NOMO-1 (cell line): Measurements from ENCODE around the gene GID8.

Experiments used
- DNase-seq, 2 experiments: peaks; one replicate each; lab custom pipeline; 2025; ENCODE audit not compliant: unreplicated experiment in 2 of 2; lab: John Stamatoyannopoulos, UW

The GID8 gene

DNA sequence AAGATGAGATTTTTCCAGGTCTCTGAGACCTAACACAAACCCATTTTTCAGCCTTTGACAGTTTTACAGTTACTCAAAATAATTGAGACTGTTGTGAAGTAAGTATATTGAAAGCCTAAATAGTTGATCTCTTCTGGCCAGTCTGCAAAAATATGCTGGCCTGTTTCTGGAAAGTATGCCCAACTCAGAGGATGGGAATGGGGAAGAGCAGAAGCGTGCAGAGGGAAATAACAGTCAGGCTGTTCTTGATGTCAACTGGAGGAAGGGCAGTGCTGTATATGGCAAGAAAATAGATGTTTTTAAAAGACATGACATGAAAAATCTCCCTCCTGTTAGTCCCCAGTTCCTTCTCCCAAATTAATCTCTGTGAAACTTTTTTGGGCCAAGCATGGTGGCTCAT is 3.8 kb downstream of the GID8 start:
- DNase-seq = no peak

- no peak for DNase-seq
Observed at GRCh38 chr20:62942456-62942855, 4.5 kb downstream of the GID8 start.

DNA sequence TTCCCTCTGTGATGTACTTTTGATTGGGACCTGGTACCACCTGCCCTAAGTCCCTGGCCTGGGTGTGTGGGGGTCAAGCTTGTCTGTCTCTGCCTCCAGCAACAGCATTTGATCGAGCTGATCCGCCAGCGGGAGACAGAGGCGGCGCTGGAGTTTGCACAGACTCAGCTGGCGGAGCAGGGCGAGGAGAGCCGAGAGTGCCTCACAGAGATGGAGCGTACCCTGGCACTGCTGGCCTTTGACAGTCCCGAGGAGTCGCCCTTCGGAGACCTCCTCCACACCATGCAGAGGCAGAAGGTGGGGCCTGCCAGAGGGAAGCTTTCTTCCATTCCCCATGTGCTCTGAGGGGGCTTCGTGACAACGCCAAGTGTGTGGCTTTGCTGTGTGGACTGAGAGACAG is 5.4 kb downstream of the GID8 start:
- no peak for DNase-seq

GRCh38 chr20:62944184-62944583 is 6.2 kb downstream of the GID8 start:
- DNase-seq = no peak

DNA sequence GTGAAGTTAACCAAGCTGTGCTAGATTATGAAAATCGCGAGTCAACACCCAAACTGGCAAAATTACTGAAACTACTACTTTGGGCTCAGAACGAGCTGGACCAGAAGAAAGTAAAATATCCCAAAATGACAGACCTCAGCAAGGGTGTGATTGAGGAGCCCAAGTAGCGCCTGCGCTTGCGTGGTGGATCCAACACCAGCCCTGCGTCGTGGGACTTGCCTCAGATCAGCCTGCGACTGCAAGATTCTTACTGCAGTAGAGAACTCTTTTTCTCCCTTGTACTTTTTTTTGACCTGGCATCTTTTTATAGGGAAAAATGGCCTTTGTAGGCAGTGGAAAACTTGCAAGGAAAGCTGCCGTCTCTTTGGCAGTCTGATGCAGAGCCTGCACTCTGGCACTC is 6.8 kb downstream of the GID8 start:
- no peak for DNase-seq

GRCh38 chr20:62945771-62946339 is 7.9 kb downstream of the GID8 start:
- DNase-seq = no peak

- no peak for DNase-seq
Observed at GRCh38 chr20:62946918-62947317, 9.0 kb downstream of the GID8 start.

DNA sequence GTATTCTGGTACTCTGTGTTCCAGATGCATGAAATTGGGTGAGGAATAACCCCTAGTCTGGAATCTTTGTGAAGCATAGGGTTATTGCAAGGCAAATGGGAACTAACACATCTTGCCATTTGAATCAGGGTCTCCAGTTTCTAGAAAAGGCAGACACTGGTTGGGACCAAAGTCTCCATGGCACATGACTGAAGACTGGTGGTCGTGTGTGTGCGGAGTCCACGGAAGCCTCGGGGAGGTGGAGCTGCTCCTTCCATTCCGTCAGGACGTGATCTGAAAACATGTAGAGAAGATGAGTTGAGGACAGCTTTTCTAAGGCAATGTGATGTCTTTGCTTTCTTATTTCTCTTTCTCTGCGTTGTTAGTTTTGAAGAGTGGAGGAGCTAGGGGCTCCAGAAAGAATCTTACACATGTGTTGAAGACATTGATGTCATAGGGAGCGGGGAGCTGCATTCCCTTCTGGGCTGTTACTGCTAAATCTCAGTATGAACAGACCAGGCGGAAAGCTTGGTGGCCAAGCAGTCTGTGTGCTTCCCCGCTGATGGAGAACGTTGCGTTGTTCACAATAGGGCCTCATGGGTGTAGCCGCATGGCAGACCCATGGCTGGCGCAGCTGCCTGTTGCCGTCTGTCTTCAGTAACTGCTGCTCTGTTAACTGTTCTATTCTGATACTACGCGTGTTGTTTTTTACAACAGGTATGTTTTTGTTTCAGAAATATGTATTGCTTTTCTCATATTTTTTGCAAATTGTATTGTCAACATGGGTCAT is 9.8 kb downstream of the GID8 start:
- no peak for DNase-seq

DNA sequence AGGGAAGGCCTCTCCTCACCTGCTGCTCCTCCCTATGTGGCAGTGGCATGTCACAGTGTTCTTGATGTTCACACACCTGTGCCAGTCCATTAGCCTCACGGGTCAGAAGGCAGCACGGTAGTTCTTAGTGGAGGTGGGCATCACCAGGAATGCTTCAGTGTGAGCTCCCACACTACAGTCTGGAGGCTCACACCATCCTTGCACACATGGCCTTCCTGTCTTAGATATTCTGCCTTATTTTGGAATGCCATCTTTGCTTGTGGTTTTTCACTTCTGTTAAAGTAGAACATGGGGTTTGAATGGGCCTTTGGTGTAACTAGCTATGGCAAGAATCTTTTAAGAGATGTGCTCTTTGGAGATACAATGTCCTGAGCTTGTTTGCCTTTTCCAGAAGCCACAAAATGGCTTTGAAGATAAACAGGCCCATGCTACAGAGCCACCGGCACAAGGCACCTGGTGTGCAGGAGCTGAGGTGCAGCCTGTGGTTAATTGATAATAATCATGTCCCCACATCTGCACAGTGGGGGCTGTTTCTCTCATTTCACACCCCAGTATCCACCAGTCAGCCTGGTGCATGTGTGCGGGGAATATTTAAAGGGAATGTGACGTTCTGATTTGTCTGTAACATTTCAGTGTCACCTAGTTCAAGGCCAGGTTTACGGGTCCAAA is 11.3 kb downstream of the GID8 start:
- DNase-seq = no peak

GRCh38 chr20:62949962-62950361 is 12.0 kb downstream of the GID8 start:
- no peak for DNase-seq

DNA sequence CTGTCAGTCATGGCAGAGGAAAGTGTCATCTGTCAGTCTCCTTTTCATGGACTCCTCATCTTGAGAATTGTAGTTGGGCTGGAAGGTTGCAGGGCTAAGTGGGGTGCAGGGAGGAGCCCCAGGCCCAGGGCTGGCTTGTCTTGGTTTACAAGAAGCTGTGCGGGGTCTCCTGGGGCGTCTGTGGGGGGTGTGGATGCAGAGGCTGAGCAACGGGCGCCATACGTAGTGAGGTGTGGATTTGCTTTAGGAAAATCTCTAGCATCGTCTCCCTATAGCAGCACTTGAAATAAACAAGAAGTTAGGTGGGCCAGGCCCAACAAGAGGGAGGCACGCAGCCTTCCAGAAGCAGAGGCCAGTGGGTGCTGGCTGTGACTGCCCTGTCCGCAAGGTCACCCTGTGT is 12.8 kb downstream of the GID8 start:
- DNase-seq = no peak

- no peak for DNase-seq
Observed at GRCh38 chr20:62951143-62951895, 13.4 kb downstream of the GID8 start.

DNA sequence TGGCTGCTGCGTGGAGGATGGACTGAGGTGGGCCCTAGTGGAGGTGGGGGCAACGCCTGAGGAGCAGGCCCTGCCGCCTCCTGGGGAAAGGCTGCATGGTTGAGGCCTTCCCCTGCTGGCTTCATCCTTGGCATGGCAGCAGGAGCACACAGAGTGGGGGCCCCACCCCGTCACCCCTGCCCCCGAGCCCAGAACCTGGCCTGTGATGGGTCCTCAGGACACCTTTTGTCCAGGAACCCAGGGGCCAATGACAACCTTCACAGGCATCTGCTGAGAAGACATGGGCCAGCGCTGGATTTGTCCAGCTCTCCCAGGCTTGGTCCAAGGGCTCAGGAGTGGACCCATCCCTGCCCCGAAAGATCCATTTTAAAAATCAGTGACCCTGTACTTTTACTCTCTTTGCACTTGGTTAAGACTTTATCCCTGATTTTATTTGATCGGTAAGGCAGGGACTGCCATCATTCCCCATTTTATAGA is 14.0 kb downstream of the GID8 start:
- DNase-seq = no peak

DNA sequence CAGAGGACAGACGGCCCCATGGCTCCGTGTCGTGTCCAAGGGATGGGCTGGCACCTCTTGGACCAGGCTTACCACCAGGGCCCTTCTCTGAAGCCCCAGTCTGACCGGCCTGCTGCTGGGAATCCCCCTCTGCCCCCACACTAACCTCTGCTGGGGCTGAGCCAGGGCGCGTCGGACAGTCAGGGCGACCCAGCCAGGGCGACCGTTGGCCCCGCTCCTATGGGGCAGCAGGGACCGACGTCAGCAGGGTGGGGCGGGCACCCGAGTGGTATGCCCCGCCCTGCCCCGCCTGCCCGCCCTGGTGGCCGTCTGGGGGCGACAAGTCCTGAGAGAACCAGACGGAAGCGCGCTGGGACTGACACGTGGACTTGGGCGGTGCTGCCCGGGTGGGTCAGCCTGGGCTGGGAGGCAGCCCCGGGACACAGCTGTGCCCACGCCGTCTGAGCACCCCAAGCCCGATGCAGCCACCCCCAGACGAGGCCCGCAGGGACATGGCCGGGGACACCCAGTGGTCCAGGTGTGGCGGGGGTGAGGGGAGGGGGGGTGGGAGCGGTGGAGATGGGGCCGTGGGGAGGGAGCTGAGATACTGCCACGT is 14.5 kb downstream of the GID8 start, which contains the start of gene SLC17A9:
TSS of gene SLC17A9 (plus strand) at position 337 of the 595 bp plus-strand sequence. CDS start at position 459, 122 bp downstream.
- DNase-seq = peak; percentile 80 to 89

GRCh38 chr20:62952968-62953838 is 15.3 kb downstream of the GID8 start:
- no peak for DNase-seq

DNA sequence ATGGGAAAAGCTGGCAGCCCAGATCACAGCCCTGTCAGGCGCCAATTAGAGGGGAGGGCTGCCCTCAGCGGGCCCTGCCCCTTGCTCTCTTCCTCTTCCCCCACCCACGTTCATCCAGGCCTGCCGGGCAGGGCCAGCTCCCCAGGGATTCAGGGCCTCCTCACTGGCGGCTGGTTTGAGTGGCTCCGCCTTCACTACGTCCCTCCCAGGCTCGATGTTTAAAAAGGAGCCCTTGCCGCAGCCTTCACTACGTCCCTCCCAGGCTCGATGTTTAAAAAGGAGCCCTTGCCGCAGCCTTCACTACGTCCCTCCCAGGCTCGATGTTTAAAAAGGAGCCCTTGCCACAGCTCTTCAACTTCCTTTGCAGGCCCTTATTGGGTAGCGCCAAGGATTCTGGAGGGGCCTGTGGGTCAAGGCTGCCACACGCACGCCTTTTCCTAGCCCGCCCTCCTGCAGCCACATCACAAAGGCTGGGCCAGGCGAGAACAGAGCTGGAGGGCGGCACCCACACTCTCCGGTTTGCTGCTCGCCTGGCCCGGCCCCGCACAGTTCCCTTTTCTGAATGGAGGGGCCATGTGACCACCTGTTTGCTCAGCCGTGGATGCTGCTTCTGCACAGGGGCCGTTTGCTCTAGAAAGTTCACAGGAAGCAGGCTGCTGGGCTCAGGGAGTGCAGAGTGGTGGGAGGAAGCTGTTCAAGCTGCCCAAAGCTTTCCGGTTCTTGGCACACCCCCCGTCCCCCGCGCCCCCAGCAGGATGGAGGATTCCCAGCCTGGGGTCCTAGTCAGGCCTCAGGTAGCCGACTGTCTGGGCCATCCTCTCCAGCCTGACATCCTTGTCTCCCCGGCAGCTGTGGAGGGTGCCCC is 16.1 kb downstream of the GID8 start:
- peak; percentile 95 to 97 for DNase-seq

DNA sequence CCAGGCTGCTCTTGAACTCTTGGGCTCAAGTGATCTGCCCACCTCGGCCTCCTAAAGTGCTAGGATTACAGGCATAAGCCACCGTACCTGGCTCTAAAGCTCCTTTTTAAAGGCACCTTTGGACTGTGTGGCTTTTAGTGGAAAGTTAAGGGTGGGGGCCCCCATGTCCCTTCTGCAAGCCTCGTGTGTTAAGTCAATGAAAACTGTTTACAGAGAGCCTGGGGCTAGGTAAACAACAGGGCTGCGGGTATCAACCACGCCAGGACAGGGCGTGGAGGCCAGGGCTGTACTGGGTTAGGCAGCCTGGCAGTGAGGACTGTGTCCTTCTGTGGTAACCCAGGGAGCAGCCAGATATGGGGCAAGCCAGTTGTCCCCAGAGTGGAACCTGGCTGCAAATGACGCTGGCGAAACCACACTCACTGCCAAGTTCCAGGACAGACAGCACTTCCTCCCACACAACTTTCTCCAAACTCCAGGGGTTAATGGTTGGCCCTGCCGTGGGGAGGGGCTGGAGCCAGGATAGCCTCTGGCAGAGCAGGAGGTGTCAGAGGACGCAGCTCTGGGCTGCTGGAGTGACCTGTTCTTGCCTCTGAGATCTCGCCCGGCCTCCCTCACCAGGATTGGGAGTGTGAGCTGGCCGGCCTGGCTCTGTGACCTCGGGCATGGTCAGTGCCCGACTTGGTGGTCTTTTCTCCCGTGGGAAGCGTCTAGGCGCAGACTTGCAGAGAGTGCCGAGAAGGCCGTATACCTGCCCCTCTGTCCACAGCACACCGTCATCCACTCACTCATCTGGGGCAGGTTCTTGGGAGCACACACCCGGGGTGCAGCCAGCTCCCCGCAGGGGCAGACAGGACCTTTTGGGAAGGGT is 17.8 kb downstream of the GID8 start:
- DNase-seq = no peak
